ENCODE results near the gene CACNA1C.

CACNA1C gene

DNA sequence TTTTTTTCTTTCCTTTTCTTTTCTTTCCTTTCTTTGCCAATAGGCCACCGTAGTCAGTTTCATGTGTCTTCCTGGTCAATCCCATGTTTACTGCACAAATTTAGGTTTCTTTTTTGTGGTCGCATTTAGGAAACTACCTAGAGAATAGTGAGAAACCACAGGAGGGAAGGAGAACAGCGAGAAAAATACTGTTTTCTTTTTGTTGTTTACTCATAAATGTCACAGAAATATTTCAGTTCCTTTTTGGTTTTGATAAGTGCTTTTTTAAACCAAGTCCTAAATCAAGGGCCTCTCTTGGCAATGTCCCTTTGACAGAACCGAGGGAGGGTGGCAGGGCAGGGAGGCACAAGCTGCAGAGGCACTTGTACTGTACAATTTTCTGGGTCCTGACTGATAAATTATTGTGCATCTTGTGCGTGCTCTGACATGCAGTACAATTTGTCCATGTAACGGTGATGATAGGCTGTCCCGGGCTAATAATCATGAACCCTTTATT, 326.1 kb downstream of the CACNA1C start:
- DNase-seq: no peak

DNA sequence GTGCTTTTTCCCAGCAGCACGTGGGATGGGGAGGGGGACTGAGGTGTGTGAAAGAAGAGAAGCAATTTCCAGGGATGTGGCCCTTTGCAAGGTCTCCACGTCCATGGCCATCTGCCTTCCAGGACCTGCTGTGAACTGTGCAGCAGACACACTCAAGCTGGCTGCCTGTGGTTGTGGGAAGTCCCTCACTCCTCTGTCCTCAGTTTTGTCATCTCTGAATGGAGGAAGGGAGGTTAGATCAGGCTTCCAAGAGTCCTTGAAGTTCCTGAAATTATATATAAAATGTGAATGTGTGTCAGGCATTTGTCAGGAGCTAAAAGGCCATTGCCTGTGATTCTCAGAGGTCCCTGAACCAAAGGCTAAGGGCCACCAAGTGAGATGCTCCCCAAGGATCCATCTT, 328.2 kb downstream of the CACNA1C start:
- DNase-seq: no peak

DNA sequence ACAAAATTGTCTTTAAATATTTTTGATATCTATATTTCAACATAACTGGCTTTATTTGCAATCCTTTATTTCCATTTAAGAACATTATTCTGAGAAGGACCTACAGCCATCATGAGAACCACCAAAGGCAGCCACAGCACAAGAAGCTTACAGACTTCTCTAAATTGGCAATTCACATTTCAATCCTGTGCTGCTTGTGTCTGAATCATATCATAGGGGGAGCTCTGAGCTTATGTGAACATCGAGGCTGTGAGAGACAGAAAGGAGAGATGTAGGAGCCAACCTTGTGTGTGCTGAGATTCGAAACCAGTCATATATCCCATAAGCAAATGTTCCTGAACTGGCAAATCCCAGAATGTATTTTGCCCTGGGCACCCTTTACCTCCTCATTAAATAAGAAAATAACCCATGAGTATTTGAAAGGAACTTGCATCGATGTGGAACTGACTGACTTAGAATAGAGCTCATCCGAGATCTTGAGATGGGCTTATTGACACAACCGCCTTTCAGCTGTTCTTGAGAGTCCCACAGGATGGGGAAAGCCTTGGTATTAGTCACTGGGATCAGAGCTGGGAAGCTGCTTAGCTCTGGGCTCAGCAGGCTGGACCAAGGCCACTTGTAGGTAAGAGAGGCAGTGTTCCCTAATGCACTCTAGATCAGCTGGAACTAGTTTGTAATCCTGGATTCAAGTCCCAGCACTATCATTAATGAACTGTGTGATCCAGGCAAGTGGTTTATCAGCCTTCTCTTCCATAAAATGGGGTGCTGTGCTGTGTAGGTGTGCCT, 329.8 kb downstream of the CACNA1C start:
- DNase-seq: no peak

- DNase-seq: no peak
Observed at GRCh38 chr12:2383325-2384028, 330.7 kb downstream of the CACNA1C start.

- no peak for DNase-seq
Observed at GRCh38 chr12:2384029-2384386, 331.2 kb downstream of the CACNA1C start.

DNA sequence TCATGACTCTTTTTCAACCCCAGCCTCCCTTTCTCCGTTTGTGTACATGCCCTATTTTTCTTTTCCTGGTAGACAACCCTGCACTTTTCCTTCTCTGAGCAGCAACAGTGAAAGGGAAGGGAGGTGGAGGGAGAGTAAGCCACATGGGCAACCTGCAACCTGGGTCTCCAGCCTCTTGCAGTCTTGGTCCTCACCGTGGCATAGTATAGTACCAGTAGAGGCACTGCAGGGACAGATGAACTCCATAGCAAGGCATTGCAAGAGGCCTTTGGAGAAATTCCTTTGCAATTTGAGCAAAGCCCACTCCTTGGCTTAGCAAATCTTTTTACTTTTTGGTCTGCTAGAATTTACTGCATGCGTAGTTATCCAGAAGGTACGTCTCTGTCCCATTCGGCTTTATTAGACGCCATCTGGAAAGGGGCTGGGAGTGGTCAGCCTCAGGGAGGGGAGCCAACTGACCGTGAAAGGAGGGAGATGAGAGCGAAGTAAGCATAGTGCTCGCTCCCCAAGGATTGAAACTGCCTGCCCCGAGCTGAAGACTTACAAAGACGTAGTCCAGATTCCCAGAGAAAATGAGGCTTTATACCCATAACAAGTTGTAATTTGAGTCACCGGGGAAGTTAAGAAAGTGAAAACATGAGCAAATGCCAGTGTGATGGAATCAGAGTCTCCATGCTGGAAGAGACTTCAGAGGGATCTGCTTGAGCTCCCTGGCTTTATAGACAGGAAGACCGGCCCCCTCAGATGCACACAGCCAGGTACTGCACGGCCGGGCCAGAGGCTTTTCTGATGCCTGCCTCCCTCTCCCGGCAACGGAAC, 332.0 kb downstream of the CACNA1C start:
- no peak for DNase-seq

DNA sequence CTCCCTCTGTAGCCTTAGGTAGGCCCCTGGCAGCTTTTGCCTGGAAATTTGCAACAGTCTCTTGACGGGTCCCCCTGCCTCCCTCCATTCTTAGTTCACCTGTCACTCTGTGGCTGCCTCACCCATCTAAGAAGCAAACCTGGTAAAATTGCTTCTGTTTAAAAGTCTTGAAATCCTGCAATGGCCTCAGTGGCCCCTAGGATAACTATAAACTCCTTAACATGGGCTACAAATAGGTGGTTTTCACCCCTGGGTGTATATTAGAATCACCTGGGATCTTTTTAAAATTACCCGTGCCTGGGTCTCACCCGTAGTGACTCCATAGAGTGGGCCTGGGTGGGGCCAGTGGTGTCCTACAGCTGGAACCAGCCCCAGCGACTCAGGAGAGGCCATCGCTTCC, 332.7 kb downstream of the CACNA1C start:
- no peak for DNase-seq

DNA sequence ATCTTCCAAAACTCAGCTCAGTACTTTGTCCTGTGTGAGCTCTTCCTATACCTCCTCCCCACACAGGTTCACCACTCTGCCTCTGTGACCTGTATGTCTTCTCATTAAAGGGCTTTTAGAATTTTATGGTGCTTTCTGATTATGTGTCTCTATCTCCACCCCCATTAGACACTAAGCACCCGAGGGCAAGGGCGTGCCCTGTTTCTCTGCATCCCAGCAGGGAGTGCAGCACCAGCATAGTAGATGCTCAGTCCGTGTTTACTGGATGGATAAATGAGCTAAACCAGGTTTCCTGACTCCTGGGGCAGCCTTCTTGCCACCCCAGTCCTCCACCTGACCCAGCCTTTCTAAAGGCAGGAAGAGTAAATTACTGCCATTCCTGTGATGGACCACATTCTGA, 333.8 kb downstream of the CACNA1C start:
- no peak for DNase-seq

DNA sequence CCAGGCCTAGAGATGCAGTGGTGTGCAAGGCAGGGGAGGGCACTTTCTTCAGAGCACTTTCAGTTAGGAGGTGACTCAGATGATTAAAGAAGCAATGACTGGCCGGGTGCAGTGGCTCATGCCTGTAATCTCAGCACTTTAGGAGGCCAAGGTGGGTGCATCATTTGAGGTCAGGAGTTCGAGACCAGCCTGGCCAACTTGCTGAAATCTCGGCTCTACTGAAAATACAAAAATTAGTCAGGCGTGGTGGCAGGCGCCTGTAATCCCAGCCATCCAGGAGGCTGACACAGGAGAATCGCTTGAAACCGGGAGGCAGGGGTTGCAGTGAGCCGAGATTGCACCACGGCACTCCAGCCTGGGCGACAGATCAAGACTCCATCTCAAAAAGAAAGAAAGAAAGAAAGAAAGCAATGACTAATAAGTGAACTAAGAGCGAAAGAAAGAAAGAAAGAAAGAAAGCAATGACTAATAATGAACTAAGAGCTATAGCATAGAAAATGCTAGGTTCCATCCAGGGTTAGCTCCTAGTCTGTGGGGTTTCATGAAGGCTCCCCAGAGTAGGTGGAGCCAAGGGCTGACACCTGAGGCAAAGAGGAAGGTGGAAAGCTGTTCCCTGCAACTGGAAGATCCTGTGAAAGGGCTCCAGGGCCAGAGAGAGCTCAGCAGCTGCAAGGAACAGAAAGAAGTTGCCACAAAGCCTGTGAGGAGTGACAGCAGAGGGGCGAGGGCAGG, 334.5 kb downstream of the CACNA1C start:
- DNase-seq: no peak

DNA sequence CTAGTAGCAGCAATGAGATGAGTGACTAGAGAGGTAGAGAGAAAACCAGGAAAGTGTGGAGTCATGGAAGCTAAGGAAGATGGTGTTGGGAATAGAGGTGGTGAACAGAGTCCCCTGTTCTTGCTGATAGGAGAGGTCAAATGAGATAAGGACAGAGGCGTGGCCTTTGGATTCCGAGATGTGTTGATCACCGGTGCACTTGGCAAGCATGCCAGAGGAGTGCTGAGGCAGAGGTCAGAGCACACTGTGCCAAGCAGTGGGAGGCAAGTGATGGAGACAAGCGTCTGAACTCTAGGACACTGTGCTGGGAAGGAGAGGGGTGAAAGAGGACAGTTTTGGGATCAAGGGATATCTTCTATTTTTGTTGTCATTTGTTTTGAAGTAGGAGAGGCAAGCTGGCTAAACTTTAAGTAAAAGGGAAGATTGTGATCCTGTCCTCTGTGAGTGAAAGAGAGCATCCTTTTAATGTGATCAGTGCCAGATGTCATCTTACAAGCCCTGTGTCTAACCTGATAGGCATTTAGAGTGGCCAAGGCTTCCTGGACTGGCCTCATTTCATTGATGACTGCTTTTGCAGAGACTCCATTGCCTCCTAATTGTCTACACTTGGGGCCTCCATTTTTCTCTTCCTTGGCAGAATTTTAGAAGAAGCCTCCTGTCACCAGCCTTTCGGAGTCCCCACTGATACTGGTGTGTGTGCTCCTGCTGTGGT, 336.4 kb downstream of the CACNA1C start:
- no peak for DNase-seq

GRCh38 chr12:2390133-2390532, 337.3 kb downstream of the CACNA1C start:
- no peak for DNase-seq

- no peak for DNase-seq
Observed at GRCh38 chr12:2390850-2391390, 338.1 kb downstream of the CACNA1C start.

DNA sequence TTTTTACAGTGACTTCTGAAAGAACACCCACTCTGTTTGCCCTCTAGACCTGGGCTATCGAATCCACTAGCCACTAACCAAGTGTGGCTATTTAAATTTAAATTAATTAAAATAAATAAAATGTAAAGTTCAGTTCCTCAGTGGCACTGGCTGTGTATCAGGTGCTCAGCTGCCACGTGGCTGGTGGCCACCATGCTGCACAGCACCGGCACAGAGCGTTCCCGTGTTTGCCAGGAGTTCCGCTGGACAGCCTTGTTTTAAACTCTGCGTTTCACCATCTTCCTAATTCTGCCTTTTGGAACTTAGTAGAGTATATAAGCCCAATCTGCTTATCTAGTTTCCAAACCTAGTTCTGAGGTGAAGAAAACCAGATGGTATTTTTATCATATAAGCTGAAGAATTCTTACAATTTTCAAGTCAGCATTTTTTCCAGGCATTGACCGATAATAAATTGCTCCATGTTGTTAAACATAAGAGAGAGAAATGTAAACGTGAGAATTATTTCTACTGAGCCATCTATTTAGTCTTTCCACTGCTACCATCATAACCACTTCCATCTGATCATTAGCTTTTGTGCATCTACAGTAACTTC, 339.0 kb downstream of the CACNA1C start:
- no peak for DNase-seq

DNA sequence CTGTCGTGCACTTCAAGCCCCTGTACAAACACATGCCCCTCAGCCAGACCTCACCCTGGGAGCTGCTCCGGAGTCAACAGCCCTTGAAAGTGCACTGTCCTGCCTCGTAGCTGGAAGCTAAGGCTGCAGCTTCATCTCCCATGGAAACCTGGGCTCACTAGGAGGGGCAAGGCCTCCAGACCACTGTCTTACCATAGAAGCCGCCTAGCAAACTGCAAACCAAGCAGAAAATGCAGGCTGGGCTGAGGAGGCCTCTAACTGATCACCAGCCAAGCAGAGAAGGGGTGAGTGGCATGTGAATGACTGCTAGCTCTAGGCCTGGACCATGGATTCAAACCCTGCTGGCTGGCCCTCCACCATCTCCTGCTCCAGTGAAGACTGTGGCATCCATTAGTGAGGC, 340.2 kb downstream of the CACNA1C start:
- DNase-seq: no peak

DNA sequence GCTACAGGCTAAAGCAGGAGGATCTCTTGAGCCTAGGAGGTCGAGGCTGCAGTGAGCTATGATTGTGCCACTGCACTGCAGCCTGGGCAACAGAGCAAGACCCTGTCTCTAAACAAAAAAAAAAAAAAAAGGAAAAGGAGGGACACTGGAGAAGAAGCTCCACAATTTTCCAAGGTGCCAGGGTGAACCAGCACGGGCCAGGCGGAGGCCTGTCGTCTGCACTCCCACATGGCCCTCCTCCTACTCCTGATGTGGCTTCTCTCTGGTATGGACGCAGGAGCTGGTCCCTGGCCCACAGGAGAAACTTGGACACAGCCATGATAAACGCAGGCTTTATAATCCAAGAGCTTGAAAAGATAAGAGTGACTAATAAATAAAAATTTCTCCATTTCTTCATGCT, 341.2 kb downstream of the CACNA1C start:
- no peak for DNase-seq

DNA sequence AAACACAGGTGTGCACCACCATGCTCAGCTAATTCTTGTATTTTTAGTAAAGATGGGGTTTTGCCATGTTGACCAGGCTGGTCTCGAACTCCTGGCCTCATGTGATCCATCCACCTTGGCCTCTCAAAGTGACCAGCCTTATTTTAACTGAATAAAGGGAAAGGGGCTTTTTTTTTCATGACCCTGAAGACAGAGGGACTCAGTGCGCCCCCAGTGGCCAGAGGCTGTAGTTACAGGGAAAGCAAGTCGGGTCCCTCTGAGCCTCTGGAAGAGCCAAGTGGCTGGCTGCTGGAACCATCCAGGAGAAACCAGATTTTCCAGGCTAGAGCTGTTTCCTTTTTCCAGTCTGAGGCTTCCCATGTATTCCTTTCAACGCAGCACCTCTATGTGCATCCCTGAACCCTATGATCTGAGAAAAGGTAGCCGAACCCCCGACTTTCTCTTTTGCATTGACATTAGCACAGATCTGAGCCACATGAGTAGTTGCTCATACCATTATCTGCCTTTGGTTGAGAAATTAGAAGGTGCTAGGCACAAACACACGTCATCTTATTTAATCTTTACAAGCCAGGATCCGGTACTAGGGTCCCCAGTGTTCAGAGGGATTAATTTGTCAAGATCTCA, 342.7 kb downstream of the CACNA1C start:
- peak in 2 of 4 experiments; percentile 3 for DNase-seq

- no peak for DNase-seq
Observed at GRCh38 chr12:2396448-2396871, 343.7 kb downstream of the CACNA1C start.

DNA sequence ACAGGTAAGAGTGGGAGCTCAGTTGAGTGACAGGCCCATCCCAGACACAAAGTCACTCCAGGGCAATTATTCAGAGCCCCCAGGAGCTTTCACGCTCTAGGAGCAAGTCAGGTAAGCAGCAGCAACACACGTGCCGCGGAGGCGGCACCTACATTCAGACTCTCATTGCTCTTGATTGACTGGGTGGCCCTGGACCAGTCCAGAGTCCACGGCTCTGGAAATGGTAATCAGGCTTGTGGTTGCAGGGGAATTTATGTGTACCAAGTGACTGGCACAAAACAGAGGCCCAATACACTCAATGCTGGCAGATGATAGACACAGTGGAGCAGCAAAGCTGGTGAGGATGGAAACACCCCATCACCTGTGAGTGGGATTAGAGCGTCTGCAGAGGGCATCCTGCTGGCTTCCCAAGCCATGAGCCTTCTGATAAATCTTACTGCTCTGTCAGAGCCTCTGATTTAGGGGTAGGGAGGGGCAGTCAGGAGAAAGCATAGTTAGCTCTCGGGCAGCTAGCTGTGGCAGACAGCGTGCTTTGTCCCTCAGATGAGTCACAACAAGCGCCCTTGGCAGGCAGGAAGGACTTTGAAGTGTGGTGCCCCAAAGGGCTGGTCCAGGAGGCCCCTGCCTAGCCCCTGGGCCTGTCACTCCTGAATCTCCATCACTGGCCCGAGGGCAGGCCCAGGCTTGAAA, 344.7 kb downstream of the CACNA1C start:
- DNase-seq: no peak

DNA sequence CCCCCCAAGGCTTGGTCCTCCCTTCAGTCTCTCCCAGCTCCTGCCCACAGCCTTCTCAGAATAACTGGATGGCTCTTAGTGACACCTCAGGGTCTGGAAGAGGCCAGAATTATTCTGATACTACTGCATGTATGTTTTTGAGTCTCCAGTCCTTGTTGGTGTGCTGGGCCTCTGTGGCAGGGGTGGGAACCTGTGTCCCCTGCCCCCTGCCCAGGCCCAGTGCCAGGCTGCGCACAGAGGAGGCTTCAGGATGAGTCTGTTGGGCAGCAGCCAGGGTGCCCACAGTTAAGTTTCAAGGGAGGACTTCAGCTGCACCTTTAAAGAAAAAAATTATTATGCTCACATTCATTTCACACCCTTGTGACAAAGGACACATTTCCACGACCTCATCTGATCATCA, 348.3 kb downstream of the CACNA1C start:
- DNase-seq: no peak

GRCh38 chr12:2402073-2402579, 349.3 kb downstream of the CACNA1C start:
- no peak for DNase-seq
